Femur (tissue), 1 donor: ENCODE measurements around the gene SLC2A4RG.

Experiments
- DNase-seq: peaks from one replicate; pipeline ENCODE4 v3.0.0-alpha.2; 2017

SLC2A4RG gene

GRCh38 chr20:63700199-63701050 is 39.2 kb upstream of the SLC2A4RG start:
- peak; percentile 26 for DNase-seq

DNA sequence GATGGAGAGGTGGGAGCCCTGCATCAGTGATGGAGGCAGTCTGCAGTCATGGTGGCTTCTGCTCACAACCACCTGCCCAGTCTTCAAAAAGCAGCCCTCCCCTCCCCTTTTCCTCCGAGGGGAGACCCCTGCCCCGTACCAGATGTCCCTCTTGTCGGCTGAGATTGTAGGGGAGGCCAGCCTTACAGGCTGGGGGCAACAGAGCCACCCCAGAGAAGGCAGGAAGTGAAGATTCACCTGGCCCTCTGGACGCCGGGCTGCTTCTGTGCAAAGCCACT is 38.6 kb upstream of the SLC2A4RG start:
- no peak for DNase-seq

GRCh38 chr20:63701329-63702035 is 38.1 kb upstream of the SLC2A4RG start:
- DNase-seq = peak; percentile 21

DNA sequence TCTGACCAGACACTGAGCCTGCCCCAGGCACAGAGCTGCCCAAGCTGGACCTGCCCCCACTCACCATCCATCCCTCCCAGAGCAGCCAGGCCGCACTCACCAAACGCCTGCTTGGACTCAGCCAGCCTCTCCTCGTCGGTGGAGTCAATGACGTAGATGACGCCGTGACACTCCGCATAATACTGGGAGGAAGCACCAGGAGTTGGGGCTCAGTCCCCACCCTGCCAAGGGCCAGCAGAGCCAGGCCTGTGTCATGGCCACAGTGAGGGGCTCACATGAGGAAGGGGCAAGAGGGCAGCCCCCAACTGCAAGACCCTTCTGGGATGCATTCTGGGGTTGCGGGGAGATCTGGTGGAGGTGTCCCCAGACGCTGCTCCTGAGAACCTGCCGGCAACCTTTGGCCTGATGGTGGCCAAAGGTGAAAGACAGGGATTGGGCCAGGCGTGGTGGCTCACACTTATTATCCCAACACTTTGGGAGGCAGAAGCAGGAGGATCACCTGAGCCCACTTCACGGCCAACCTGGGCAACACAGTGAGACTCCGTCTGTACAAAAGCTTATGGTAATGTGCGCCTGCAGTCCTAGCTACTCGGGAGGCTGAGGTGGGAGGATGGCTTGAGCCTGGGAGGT is 37.4 kb upstream of the SLC2A4RG start:
- no peak for DNase-seq

GRCh38 chr20:63702751-63703470 is 36.7 kb upstream of the SLC2A4RG start:
- DNase-seq = no peak

- no peak for DNase-seq
Measured at GRCh38 chr20:63703471-63703975, 36.1 kb upstream of the SLC2A4RG start.

GRCh38 chr20:63703976-63704748 is 35.4 kb upstream of the SLC2A4RG start:
- DNase-seq = no peak

DNA sequence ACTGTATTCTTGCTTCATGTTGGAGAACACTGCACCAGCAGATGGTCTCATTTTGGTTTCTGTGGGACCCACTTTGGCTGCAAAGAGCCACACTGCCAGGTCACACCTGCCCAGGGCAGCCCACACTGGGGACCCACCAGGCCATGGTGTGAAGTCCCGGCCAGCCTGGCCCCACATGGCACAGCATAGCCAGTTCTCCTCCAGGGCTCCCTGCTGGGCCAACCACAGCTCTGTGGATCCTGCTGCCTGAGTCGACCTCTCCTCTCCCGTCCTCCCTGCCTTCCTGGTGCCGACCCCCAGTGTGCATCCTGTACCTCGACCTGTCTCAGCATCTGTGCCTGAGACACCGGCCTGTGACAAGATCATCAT is 34.8 kb upstream of the SLC2A4RG start:
- no peak for DNase-seq

- DNase-seq = no peak
Measured at GRCh38 chr20:63705232-63706026, 34.1 kb upstream of the SLC2A4RG start.

DNA sequence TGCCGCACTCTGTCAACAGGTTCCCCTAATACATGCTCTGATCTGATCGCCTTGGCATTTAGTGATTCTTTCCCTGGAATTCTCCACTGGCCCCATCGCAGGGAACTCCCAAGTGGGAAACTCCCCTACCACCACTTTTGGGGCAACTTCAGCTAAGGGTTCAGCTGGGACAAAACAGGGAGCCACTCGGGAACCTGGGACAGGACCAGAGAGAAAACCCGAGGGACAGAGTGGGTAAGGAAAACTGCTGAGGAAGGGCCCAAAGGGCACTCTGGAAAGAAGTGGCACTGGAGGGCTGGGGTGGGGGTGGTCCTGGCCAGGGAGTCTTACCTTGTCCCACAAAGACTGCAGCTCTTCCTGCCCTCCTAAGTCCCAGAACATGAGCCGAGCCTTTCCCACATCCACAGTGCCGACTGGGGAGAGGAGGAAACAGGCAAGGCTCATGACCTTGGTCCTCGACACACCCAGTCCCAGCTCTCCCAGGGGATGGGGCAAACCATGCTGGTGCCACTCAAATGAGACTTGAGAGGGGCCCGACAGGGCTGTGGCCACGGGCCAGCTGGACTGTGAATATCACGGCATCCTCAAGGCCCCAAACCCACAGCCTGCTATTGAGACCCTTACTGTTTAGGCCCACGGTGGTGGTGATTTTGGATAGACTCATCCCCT is 33.4 kb upstream of the SLC2A4RG start:
- no peak for DNase-seq

- DNase-seq = no peak
Measured at GRCh38 chr20:63706852-63707557, 32.6 kb upstream of the SLC2A4RG start.

- DNase-seq = peak; percentile 91
Measured at GRCh38 chr20:63707558-63708300, 31.8 kb upstream of the SLC2A4RG start, which contains the start of the genes ARFRP1 and ZGPAT. ARFRP1 (minus strand) TSS chr20:63707976; CDS start chr20:63707091, 885 bp downstream. ZGPAT (plus strand) TSS chr20:63708039; CDS start chr20:63708581, 542 bp downstream.

DNA sequence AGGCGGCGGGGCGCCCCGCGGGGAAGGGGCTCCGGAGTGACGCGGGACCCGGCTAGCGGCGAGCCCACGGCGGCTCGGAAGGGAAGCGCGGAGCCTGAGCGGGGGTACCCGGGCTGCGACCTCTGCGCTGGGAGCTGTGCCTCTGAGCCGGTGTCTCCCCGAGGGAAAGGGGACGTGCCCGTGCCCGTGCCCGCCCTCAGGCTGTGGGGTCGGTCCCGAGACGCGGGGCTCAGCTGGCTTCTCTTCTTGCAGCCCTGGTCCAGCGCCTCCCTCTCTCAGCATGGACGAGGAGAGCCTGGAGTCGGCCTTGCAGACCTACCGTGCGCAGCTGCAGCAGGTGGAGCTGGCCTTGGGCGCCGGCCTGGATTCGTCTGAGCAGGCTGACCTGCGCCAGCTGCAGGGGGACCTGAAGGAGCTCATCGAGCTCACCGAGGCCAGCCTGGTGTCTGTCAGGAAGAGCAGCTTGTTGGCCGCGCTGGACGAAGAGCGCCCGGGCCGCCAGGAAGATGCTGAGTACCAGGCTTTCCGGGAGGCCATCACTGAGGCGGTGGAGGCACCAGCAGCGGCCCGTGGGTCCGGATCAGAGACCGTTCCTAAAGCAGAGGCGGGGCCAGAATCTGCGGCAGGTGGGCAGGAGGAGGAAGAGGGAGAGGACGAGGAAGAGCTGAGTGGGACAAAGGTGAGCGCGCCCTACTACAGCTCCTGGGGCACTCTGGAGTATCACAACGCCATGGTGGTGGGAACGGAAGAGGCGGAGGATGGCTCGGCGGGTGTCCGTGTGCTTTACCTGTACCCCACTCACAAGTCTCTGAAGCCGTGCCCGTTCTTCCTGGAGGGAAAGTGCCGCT is 31.1 kb upstream of the SLC2A4RG start:
- peak; percentile 30 for DNase-seq

DNA sequence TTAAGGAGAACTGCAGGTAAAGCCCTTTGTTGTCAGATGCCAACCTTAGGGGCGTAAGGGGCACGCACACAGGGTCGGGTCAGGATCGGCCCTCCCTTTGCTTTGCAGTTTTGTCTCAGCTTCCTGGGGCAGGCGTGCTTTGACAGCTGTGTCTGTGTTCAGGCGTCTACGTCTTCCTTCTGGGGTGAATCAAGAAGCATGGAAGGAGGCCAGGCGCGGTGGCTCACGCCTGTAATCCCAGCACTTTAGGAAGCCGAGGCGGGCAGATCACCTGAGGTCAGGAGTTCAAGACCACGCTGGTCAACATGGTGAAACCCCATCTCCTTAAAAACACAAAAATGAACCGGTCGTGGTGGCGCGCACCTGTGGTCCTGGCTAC is 30.4 kb upstream of the SLC2A4RG start:
- no peak for DNase-seq

- DNase-seq = no peak
Measured at GRCh38 chr20:63711085-63711645, 28.4 kb upstream of the SLC2A4RG start.

- DNase-seq = no peak
Measured at GRCh38 chr20:63712191-63712590, 27.4 kb upstream of the SLC2A4RG start.

DNA sequence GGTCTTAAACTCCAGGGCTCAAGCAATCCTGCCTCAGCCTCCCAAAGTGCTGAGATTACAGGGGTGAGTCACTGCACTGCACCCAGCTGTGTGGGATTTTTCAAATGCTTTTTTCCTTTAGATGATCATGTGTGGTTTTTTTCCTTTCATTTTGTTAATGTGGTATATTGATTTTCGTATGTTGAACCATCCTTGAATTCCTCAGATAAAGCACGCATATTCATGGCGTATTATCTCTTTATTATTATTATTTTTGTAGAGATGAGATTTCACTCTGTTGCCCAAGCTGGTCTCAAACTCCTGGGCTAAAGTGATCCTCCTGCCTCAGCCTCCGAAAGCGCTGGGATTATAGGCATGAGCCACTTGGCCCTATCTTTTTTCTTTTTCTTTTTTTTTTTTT is 24.7 kb upstream of the SLC2A4RG start:
- no peak for DNase-seq

DNA sequence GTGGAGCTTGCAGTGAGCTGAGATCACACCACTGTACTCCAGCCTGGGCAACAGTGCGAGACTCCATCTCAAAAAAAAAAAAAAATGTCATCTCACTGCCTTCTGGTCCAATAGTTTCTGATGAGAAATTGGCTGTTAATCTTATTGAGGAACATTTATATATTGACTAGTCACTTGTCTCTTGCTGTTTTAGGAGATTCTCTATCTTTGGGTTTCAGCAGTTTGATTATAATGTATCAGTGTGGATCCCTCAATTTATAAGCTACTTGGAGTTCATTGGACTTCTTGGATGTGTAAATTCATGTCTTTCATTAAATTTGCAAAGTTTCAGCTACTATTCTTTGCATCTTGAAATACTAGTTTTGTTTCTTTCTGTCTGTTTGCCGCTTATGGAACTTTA is 20.6 kb upstream of the SLC2A4RG start:
- no peak for DNase-seq
